Astrocyte of the spinal cord (primary cell): ENCODE measurements around the gene QPCTL.

Experiments
- DNase-seq: peaks from one replicate; pipeline ENCODE4 v3.0.0; 2011; ENCODE audit warnings: low read depth, low spot score
- H3K4me3 ChIP-seq: 2 replicates; pipeline ENCODE4 v1.5.1; 2011; ENCODE audit warnings: low read depth, mild to moderate bottlenecking, low read length, moderate library complexity
- in situ Hi-C: cut with HindIII; loops from 2 replicates; pipeline ENCODE4 v1.10.0; 2017; ENCODE audit warnings: low sequenced_read_pairs
- TF ChIP-seq, protein P1 (sequence below): IDR thresholded peaks from 2 replicates; pipeline ENCODE4 v1.5.1; 2012; ENCODE audit warnings: low read depth, mild to moderate bottlenecking, low read length, inconsistent platforms

The QPCTL gene

DNA sequence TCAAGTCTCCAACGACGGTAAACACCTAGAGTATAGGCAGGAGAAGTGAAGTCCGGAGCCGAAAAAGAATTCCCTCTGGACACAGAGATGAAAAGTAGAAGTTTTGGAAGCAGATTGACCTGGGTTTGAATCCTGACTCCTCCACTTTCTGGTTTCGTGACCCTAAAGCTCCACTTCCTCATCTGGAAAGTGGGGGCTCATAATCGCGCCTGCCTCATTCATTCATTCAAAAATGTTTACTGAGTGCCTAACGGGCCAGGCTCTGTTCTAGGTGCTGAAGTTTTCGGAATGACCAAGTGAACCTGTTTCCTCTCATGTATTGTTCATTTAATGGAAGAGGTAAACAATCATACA is 46.1 kb upstream of the QPCTL start:
- in situ Hi-C loops = no loop called here
- DNase-seq = no peak
- TF ChIP-seq, protein P1, sequence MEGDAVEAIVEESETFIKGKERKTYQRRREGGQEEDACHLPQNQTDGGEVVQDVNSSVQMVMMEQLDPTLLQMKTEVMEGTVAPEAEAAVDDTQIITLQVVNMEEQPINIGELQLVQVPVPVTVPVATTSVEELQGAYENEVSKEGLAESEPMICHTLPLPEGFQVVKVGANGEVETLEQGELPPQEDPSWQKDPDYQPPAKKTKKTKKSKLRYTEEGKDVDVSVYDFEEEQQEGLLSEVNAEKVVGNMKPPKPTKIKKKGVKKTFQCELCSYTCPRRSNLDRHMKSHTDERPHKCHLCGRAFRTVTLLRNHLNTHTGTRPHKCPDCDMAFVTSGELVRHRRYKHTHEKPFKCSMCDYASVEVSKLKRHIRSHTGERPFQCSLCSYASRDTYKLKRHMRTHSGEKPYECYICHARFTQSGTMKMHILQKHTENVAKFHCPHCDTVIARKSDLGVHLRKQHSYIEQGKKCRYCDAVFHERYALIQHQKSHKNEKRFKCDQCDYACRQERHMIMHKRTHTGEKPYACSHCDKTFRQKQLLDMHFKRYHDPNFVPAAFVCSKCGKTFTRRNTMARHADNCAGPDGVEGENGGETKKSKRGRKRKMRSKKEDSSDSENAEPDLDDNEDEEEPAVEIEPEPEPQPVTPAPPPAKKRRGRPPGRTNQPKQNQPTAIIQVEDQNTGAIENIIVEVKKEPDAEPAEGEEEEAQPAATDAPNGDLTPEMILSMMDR = no peak
- peak overlapping the region; percentile 47 for H3K4me3 ChIP-seq

DNA sequence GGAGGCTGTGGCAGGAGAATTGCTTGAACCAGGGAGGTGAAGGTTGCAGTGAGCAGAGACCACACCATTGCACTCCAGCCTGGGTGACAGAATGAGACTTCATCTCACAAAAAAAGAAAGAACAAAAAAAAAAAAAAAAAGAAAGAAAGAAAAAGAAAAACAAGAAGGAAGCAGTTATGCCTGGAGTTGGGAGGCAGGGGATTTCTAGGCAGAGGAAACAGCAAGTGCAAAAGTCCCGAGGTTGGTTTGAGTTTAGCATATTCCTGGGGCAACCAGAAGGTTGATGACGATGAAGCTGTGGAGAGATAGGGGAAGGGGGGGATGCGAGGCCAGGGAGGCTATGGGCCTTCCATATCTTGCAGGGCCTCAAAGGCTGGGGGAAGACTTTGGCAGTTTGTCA is 41.7 kb upstream of the QPCTL start:
- TF ChIP-seq, protein P1 = no peak
- no peak for DNase-seq
- H3K4me3 ChIP-seq = no peak overlapping the region
- in situ Hi-C loops = no loop called here

DNA sequence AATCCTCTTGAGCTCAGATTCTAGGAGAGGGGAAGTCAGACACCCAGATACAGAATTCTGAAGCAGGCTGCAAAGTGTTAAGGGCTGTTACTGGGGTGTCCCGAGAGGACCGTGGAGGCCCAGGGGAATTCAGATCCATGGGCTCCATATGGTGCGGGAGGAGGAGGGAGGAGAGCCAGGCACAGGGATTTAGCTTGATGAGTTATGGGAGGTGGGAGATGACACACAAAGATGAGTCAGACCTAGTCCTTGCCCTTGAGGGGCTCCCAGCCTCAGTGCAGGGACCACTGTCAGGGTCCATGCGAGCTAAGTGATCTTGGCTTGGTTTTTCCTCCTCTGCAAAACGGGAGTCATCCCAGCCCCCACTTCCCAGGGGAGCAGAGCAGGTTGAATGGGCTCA is 38.8 kb upstream of the QPCTL start:
- H3K4me3 ChIP-seq = no peak overlapping the region
- in situ Hi-C loops = no loop called here
- TF ChIP-seq, protein P1 = no peak
- DNase-seq = no peak

DNA sequence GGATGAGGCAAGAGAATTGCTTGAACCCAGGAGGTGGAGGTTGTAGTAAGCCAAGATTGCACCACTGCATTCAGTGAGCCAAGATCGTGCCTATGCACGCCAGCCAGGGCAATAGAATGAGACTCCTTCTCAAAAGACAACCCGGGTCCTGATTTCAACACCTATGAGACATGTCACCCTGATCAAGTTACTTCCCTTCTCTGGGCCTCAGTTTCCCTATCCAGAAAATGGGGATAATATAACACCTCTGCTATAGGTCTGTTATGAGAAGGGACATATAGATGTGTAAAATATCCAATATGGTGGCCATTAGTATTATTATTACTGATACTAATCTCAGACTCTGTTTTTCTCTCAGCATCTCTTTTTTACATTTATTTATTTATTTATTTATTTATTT is 37.4 kb upstream of the QPCTL start:
- in situ Hi-C loops = no loop called here
- no peak overlapping the region for H3K4me3 ChIP-seq
- TF ChIP-seq, protein P1 = no peak
- no peak for DNase-seq

DNA sequence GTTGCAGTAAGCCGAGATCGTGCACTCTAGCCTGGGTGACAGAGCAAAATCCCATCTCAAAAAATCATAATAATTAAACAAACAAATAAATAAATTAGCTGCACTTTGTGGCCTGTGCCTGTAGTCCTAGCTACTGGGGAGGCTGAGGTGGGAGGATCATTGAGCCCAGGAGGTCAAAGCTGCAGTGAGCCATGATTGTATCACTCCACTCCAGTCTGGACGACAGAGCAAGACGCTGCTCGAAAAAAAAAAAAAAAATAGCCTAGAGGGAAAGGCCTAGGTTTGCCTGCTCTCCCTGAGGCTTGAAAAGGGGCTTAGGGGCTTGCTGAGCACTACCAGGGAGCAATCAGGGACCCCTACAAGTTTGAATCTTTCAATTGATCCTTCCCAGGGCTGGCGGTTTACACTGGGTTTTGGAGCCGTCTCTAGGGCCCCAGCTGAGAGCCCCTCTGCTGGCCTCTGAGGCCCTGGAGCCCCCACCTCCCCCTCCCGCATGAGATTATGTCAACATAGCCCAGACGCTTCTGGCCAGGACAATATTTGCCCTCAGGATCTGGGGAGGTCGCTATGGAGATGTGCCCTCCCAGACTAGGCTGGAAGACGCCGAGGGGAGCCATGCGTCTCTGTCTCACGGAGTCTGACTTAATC is 34.8 kb upstream of the QPCTL start:
- in situ Hi-C loops = no loop called here
- no peak for DNase-seq
- TF ChIP-seq, protein P1 = no peak
- H3K4me3 ChIP-seq = no peak overlapping the region

DNA sequence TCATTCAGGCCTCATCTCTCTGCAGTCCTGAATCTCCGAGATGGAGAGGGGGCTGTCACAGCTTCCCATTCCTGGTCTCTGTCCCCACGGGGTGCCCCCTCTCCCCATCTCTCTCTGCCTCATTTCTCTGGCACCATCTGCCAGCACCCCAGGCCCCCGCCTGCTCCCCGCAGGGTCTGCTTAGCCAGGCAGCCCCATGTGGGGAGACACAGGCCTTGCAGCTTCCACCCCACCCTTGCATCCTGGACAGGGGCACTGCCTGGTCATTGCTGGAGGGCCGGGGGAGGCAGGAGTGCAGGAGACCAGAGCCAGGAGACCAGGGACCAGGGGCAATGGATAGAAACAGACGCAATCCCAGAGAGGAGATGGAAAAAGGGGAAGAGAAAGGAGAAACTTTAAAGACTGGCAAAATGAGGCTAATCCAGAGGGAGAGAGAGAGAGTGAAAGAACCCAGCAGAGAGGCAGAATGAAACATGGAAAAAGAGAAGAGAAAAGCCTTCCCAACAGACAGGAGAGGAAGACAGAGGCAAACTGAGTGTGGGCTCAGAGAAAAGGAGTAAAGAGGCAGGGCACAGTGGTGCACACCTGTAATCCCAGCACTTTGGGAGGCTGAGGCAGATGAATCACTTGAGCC is 33.3 kb upstream of the QPCTL start:
- in situ Hi-C loops = no loop called here
- no peak for DNase-seq
- TF ChIP-seq, protein P1 = no peak
- H3K4me3 ChIP-seq = no peak overlapping the region
